ENCODE data around the gene PHLDB2. TPM values are rescaled to one million over a fixed set of nuclear protein-coding genes. Genes with fewer than 3 reads are reported as not detected.

The PHLDB2 gene
- total RNA-seq, 3 donors from 2014 or later = 53.1 to 94.4 (median 65.0) TPM

DNA sequence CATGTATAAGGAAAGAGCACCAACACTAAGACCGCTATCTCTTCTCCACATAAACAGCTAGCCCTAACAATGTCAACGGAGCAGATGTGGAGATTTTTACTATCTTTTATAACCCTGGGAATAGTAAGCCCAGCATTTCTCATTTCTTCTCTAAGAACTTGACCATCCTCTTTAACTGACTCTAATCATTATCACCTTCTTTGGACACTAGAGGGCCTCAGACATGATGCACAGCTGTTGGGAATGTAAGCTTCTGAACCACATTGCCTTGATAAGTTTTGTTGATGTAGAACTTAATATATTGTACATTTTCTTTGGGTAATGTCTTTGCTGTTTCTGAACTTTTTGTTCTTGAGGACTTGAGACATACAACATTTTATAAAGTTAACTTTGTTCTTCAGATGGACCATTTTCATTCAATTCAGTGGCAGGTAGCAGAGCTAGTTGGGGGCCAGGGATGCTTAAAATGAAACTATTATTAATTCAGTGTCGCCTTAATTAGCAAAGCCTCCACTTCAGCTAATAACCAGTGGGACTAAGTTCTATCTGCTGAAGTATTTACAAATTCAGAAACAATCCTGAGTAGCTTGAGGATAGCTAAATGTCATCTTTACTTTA is 130.1 kb downstream of the PHLDB2 start:
- H3K27me3 ChIP-seq = no peaks in the 10 kb centered on the region
- TF ChIP-seq, protein P1, sequence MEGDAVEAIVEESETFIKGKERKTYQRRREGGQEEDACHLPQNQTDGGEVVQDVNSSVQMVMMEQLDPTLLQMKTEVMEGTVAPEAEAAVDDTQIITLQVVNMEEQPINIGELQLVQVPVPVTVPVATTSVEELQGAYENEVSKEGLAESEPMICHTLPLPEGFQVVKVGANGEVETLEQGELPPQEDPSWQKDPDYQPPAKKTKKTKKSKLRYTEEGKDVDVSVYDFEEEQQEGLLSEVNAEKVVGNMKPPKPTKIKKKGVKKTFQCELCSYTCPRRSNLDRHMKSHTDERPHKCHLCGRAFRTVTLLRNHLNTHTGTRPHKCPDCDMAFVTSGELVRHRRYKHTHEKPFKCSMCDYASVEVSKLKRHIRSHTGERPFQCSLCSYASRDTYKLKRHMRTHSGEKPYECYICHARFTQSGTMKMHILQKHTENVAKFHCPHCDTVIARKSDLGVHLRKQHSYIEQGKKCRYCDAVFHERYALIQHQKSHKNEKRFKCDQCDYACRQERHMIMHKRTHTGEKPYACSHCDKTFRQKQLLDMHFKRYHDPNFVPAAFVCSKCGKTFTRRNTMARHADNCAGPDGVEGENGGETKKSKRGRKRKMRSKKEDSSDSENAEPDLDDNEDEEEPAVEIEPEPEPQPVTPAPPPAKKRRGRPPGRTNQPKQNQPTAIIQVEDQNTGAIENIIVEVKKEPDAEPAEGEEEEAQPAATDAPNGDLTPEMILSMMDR (IDR thresholded peaks at IDR 0.05) = peak; percentile 11 to 56 (median 50)
- TF ChIP-seq POLR2AphosphoS5 (IDR thresholded peaks at IDR 0.05) (no peak), POLR2A (IDR thresholded peaks at IDR 0.05) (no peak)
- no peaks in the 10 kb centered on the region for H3K36me3 ChIP-seq
- DNase-seq (ENCODE audit: low spot score in 2 of 2) = no peak
- intact Hi-C loops (cut with DNase I; ENCODE audit: low total_unique reads) = no loop called here
- H3K4me3 ChIP-seq = no peak overlapping the region
- no peak overlapping the region for H3K27ac ChIP-seq
- no peaks in the 10 kb centered on the region for H3K4me1 ChIP-seq
- H3K9me3 ChIP-seq = no peaks in the 10 kb centered on the region

DNA sequence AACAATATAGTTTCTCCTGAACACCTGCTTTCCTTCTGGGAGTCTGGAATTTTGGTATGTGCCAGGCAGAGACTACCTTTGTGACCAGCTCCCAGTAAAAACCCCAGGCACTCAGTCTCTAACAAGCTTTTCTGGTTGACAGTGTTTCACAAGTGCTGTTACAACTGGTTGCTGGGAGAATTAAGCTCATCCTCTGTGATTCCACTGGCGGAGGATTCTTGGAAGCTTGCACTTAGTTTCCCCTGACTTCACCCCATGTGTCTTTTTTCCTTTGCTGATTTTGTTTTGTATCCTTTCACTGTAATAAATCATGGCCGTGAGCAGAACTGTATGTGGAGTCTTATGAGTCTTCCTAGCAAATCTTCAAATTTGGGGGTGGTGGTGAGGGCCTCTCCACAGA is 134.0 kb downstream of the PHLDB2 start:
- no peak for TF ChIP-seq POLR2A (IDR thresholded peaks at IDR 0.05)
- no peak for TF ChIP-seq POLR2AphosphoS5 (IDR thresholded peaks at IDR 0.05)
- TF ChIP-seq, protein P1 (IDR thresholded peaks at IDR 0.05) = no peak
- H3K4me3 ChIP-seq = no peak overlapping the region
- DNase-seq (ENCODE audit: low spot score in 2 of 2) = no peak
- no peaks in the 10 kb centered on the region for H3K9me3 ChIP-seq
- no peaks in the 10 kb centered on the region for H3K27me3 ChIP-seq
- intact Hi-C loops (cut with DNase I; ENCODE audit: low total_unique reads) = no loop called here
- no peaks in the 10 kb centered on the region for H3K4me1 ChIP-seq
- H3K27ac ChIP-seq = no peak overlapping the region
- no peaks in the 10 kb centered on the region for H3K36me3 ChIP-seq

DNA sequence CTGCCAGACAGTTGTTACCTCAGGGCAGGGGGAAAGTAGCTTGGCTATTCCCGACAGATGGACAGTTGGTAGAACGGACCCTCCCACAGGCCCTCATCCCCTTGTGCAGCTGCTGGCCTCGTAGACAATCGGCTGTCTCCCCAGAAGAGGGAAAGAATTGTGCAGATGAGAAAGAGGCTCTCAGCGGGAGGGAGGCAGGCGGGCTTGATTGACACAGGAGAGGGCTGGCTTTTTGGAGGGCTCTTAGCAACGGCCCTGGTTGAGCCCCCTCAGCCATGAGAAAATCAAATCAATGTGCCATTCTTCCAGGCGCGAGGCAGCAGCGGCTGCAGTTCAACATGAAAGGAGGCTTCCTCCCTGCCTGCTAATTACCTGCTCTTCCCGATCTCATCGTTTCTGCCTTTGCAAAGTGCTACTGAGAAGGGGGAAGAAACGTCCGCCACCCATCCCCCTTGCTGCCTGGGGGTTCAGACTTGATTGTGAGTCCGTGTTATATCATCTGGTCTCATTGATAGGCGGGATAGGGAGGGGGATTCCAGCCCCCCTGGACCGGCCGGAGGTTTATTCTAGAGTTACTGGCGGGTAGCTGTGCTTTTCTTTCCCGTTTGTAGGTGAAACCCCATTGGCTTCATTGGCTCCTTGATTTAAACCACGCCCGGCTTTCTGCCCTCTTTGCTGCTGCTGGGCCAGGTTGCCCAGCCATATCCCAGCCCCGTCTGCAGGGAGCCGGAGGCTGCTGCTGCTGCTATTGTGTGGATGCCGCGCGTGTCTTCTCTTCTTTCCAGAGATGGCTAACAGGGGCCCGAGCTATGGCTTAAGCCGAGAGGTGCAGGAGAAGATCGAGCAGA is 139.8 kb downstream of the PHLDB2 start, which contains the start of gene TAGLN3:
TAGLN3 (plus strand) TSS at position 287 of the 848 bp plus-strand sequence; CDS start at position 788, 501 bp downstream.
- no peak for DNase-seq (ENCODE audit: low spot score in 2 of 2)

DNA sequence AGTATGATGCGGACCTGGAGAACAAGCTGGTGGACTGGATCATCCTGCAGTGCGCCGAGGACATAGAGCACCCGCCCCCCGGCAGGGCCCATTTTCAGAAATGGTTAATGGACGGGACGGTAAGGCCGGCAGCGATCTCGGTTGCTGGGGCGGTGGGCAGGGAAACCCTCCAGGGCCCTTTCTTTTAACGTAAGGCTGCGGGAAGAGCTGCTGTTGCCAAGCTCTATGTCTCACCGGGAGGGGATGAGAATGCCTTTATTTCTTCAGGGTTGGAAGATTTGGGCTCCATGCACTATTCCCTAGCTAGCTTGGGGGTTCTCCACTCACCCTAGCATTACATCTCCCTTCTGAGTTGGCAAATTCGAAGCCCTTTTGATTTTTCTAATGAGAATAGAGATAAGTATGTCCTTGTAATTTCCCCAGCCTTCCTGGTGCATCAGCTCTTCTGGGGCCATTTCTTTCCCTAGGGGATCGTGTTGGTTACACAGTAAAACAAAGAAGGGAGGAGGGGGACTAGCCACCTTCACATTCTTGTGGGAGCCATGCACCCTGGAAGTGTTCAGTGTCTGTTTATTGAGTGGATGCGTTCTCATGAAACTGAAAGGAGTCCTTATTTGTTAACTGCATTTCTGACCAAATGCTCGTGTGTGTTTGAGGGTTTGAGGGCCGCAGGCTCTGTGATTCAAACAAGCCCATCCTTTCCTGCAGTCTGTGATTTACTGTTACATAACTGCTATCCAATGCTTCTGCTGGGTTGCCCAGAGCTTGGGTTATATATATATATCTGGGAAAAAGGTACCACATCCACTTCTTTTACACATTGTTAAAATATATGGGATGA is 140.6 kb downstream of the PHLDB2 start:
- no peak for DNase-seq (ENCODE audit: low spot score in 2 of 2)
- Histone ChIP-seq H3K4me3 (peak overlapping the region; percentile 15 to 67 (median 43)), H3K36me3 (no peaks in the 10 kb centered on the region), H3K27ac (no peak overlapping the region), H3K4me1 (no peaks in the 10 kb centered on the region), H3K9me3 (no peaks in the 10 kb centered on the region), H3K27me3 (no peaks in the 10 kb centered on the region)
- no peak for TF ChIP-seq POLR2A (IDR thresholded peaks at IDR 0.05)
- TF ChIP-seq, protein P1 (IDR thresholded peaks at IDR 0.05) = no peak
- TF ChIP-seq POLR2AphosphoS5 (IDR thresholded peaks at IDR 0.05) = no peak
- intact Hi-C loops (cut with DNase I; ENCODE audit: low total_unique reads) = loop anchor here (5.0 kb wide), 1 partner anchor 1388 kb away; no protein-coding TSS in a partner anchor

More for the DNA sequence above, 139.8 kb downstream of the PHLDB2 start, which contains the start of gene TAGLN3:
- no peaks in the 10 kb centered on the region for H3K27me3 ChIP-seq
- no peaks in the 10 kb centered on the region for H3K4me1 ChIP-seq
- TF ChIP-seq POLR2A (IDR thresholded peaks at IDR 0.05) (no peak), POLR2AphosphoS5 (IDR thresholded peaks at IDR 0.05) (no peak)
- TF ChIP-seq, protein P1 (IDR thresholded peaks at IDR 0.05) = no peak
- H3K9me3 ChIP-seq = no peaks in the 10 kb centered on the region
- H3K4me3 ChIP-seq = peak within 1 kb of the TSS; percentile 15 to 67 (median 43)
- no peak within 1 kb of the TSS for H3K27ac ChIP-seq
- intact Hi-C loops (cut with DNase I; ENCODE audit: low total_unique reads) = loop anchor here (5.0 kb wide), 1 partner anchor 1388 kb away; no protein-coding TSS in a partner anchor
- H3K36me3 ChIP-seq = no peaks in the 10 kb centered on the region

Data from breast epithelium (tissue), 4 donors.